ENCODE measurements around the gene ZNF20. TPM values are rescaled to one million over a fixed set of nuclear protein-coding genes. Genes with fewer than 3 reads are reported as not detected.

Gene ZNF20
- total RNA-seq: 5.2 and 7.4 TPM in 2 replicates

GRCh38 chr19:12139885-12140544 is at the start of gene ZNF20:
TSS of gene ZNF20 (minus strand) at chr19:12140350. CDS start at chr19:12140182, 168 bp downstream.

GRCh38 chr19:12162882-12163806 is 23.0 kb upstream of the ZNF20 start, which contains the start of gene ZNF136:
TSS of gene ZNF136 (plus strand) at chr19:12163096. CDS start at chr19:12163204, 108 bp downstream.

GRCh38 chr19:12156223-12157058 is 16.3 kb upstream of the ZNF20 start, which contains the start of gene ZNF625:
TSS of gene ZNF625 (minus strand) at chr19:12156734. CDS start at chr19:12156558, 176 bp downstream.

Other genes with a start within 250 kb of the ZNF20 start
- gene ZNF700, start 215.2 kb downstream of the ZNF20 start, total RNA-seq: 11.3 and 11.5 TPM in 2 replicates
- 0.55 and 1.1 TPM in 2 replicates for gene ZNF763, start 175.3 kb downstream of the ZNF20 start, total RNA-seq
- gene ZNF433, start 104.7 kb downstream of the ZNF20 start, total RNA-seq: 6.5 and 7.6 TPM in 2 replicates
- gene ZNF878, start 87.4 kb downstream of the ZNF20 start, total RNA-seq: 0.33 TPM in 1 of 2 replicates, not detected in the other
- 6.3 and 13.2 TPM in 2 replicates for gene ZNF844, start 75.6 kb downstream of the ZNF20 start, total RNA-seq
- gene ZNF625, start 16.4 kb upstream of the ZNF20 start, total RNA-seq: 11.2 and 14.5 TPM in 2 replicates
- gene ZNF136, start 22.7 kb upstream of the ZNF20 start, total RNA-seq: 6.2 and 7.0 TPM in 2 replicates
- 9.8 and 11.7 TPM in 2 replicates for gene ZNF44, start 154.5 kb upstream of the ZNF20 start, total RNA-seq
- 3.0 and 3.8 TPM in 2 replicates for gene ZNF563, start 193.3 kb upstream of the ZNF20 start, total RNA-seq
- 4.6 and 8.6 TPM in 2 replicates for gene ZNF442, start 225.3 kb upstream of the ZNF20 start, total RNA-seq